RPMI7951 (cell line): ENCODE measurements around the gene EPYC. TPM values are rescaled to one million over a fixed set of nuclear protein-coding genes. Genes with fewer than 3 reads are reported as not detected.

Experiments used
- DNase-seq: peaks from one replicate; pipeline ENCODE4 v3.0.0-alpha.2; 2012; ENCODE audit warnings: low read depth
- total RNA-seq: library from RNA; depleted of rRNA; stranded (reverse); fragments of >200 nt; shearing (Covaris generic); gene quantifications from 2 replicates; pipeline ENCODE4 v1.2.3, GENCODE V29; 2014

Gene EPYC
- total RNA-seq, 1 experiment from 2014 or later, result not detected

DNA sequence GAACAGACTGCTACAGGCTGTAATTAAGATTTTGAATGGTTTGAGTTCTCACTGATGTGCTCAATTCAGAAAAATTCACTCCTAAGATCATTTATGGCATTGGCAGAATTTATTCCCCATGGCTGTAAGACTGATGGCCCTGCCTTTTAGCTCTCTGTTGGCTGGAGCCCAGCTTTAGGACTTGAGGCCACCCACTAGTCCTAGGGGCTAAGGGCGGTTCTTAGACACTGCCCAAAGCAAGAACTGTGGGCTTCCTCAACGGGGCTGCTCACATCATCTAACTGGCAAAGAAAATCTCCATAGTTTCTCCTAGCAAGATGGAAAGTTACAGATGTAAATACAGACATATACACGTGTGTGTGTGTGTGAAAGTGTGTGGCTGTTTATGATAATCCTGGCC lies 46.4 kb downstream of the EPYC start:
- DNase-seq, result no peak

DNA sequence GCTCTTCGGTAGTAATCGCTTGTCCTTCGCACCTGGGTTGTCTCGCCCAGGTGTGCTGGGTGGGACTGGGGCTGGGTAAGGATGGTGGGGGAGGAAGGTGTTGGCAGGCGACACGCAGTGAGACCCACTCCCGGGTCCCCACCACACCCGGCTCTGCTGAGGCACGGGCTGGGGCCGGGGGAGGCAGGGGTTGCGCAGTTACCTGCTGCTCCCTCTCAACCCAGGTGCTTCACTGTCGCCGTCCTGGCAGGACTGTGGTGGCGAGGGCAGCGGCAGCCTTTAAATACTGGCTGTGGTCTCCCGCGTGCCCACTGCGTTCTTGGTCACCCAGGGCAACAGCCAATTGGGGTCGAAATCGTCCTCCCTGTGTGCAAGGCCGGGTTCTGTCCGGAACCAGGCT lies 49.9 kb downstream of the EPYC start, which contains the start of gene CCER1:
Gene CCER1 (minus strand): TSS at position 256 of the 400 bp plus-strand sequence. CDS start 434 bp downstream, outside the sequence.
- DNase-seq, result no peak

DNA sequence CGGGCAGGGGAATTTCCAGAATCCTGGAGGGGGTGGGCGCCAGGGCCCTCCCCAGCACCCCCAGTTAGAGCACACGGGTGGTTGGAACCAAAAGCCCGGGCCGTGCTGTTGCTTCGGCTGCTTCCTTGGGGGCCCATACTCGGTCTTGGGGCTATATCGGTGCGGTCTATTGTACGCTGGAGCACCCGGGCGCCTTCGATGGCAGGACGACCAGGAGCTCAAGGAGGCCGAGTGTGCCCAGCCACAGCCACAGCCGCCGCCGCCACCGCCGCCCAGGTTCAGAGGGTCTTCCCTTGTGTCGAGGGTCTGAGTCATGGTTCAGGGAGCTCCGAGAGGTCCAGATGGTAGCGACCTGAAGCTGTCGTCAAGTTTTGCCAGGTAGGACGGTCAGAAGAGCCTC lies 50.3 kb downstream of the EPYC start:
- no peak for DNase-seq

DNA sequence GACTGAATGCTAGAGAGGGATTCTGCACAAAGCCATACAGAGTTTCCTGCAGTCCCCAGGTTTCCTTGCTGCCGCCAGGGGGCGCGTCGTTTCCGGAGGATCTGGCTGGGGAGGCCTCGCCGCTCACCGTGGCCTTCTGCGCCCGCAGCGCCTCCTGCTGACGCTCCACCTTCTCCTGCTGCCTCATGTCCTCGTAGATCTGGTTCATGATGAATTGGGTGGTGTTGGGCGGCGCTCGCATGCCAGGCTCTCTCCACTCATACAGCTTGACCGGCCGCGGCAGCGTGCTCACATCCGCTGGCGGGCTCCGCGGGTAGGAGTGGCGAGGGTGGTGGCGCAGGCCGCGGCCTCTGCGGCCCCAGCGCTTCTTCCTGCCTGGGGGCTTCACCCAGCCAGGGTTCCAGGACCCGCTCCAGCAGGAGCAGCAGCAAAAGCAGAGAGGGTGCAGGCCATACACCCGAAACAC lies 50.8 kb downstream of the EPYC start:
- DNase-seq, result no peak

DNA sequence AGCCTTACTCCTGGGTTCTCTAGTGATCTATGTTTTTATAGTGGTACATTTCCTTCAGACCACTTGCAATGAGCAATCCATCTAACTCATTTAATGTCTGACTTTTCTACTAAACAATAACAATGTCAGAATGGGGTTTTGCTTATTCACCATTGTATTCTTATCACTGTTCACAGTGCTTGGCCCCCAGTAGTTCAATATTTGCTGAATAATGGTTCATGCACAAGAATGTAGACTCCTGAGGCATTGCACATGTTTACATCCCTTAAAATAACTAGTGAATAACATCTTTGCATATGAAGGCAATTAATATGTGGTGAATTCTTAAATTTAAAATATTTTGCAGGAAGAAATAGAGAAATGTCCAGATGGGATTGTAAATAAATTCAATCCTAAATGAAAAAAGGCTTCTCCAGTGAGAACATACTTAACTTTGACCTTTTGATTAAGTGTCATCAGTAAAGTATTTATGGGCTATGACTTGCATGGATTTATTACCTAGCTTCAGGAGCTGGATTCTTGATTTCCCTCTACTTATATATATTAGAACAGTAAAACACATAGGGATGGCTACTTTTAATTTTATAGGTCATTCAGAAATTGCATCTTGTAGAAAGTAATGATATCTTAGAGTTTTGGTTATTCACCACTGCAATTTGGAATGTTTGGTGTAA lies 53.2 kb downstream of the EPYC start:
- no peak for DNase-seq

DNA sequence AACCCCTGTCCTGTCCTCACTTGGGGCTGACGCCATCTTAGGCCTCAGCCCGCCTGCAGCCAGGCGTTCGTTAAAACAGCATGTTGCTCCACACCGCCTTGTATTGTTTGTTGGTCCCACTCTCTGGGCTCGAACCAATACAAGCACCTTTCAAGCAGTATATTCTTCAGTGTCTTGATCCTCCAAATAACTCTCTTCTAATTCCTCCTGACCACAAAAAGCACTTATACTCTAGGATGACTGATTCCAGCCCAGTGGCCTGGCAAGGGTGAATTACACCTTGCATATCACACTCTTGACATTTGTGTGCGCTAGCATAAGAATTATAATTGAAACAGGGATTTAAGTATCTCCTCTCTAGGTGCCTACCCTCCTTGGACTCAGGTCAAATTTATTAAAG lies 56.9 kb downstream of the EPYC start:
- no peak for DNase-seq

DNA sequence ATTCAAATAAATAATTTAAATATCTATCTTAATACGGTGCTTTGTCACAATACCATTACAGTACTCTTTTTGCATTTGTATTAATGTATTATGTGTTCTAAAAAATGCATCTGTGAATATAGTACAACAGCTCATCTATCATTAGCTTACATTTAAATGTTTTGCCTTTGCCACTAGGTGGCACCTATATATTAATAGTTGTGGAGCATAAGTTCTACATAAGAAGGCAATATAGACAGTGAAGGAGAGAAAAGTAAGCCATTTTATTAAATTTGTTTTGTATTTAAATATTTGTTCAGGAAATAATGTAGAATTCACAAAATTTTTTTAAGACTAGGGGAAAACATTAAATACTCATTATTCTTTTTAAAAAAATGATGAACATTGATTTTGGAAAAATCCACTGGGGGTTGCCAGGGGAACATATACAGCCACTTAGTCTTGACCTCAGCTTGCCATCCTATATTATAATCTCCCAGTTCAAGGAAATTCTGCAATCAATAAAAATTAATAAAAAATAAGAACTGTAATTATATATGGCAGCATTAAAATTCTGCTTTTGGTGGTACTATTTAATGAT lies 59.6 kb downstream of the EPYC start:
- peak; percentile 32 for DNase-seq

DNA sequence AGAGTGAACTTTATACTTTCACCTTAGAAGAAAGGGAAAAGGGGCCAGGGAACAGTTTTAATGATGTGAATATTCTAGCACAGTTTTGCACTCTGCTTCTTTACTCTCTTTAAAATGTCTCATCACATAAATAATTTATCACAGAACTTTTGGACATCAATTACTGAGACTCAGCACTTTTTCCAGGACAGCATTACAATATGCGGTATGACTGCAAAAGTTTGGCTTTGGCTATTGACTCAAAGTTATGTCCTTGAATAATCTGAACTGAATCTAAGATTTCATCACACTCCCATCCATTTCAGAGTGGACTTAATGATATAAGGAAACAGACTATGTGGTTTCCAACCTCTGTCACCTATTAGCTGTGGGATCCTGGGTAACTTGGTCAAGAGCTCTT lies 61.5 kb downstream of the EPYC start:
- DNase-seq, result no peak

DNA sequence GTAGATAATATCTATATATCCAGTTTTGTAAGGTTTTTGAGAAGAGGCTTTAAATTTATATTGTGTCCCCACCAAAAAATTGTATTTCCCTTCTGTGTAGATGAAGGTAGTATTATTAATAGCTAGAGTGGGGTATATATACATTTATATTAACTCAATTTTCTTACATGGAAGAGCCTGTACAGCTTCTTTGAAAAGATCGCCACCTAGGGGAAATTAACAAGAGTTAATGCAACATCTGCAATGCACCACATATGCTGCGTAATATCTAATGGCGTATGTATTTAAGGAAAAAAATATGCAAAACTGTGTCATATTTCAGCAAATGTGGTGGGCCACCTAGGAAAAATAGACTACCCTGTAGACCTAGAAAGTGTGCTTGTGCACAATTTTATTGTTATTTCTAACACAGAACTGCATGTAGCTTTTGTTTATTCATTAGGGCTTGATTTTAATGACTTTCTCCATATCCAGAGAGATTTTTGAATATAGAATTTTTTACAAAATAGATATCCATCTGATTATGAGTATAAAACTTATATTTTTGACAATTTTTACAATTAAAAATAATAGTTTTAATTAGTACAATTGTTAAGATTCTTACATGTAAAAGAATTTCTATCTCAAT lies 63.8 kb downstream of the EPYC start:
- peak; percentile 51 for DNase-seq

DNA sequence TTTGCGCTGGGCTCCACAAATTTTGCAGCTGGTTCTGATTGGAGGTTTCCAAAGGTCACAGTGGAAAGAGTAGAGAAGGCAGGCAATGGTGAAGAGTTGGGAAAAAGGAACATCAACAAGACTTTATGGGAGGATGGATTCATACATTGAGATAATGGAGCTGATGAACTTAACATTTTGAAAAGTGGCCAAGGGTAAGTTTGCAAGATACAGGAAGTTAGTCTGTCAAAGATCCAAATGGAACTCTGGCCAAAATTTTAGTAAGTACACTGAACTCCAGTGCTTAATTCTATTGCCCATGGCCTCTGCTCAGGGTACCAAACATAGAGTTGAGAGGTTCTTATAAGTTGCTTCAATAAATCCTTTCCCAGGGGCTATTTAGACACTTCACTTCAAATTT lies 65.4 kb downstream of the EPYC start:
- DNase-seq, result peak; percentile 28

DNA sequence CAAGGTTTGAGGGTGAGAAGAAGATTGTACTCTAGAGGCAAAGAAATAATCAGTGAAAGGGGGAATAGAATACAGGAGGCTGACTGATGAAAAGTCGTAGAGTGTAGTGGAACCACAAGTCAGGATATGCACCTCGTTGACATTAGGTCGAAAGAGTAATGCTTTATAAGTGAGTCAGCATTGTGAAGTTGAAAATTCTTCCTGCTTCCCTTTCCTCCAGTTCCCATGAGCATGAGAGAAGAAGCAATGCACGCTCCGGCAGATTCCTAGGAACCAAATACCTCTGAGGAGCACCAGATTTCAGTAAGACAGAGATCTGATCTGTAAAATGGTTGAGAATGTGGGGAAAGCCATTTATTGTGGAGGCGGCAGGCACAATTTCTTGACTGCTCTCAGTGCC lies 66.3 kb downstream of the EPYC start:
- DNase-seq, result peak; percentile 67

DNA sequence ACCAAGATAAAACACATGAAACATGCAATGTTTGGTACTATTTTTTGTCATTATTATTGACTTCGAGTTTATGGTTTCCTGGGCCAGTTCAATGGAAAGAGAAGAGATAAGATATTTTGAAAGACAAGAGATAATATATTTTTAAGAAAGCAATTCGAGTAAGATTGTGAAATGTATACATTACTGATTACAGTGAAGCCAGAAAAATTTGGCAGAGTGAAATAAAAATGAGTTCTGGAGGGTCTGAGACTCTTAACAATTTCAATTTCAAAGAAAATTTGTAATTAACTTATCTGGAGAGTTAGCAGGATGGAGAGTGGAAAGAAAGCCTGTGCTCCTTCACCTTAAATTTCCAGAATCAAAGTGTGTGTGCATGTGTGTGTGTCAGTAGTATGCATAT lies 67.1 kb downstream of the EPYC start:
- DNase-seq, result no peak

DNA sequence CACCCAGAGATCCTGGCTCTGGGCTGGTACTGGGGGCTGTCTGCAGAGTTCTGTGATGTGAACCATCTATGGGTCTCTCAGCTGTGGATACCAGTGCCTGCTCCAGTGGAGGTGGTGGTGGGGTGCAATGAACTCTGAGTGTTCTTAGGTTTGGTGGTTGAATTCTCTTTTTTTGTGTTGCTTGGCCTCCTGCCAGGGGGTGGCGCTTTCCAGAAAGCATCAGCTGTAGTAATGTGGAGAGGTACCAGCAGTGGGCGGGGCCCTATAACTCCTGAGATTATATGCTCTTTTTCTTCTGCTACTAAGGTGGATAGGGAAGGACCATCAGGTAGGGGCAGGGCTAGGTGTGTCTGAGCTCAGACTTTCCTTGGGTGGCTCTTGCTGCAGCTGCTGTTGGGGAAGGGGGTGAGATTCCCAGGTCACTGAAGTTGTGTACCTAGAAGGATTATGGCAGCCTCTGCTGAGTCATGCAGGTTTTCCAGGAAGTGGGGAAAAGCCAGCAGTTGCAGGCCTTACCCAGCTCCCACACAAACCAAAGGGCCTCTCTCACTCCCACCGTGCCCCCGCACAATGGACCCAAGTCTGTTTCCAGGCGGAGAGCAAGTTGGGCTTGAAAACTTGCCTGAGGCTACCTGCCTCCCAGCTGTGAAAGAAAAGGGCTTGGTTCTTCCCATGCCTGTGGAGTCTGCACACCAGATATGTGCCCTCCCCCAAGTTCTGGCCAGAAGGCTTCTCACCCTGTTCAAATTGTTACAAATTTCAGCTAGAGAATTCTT lies 68.4 kb downstream of the EPYC start:
- DNase-seq, result no peak

DNA sequence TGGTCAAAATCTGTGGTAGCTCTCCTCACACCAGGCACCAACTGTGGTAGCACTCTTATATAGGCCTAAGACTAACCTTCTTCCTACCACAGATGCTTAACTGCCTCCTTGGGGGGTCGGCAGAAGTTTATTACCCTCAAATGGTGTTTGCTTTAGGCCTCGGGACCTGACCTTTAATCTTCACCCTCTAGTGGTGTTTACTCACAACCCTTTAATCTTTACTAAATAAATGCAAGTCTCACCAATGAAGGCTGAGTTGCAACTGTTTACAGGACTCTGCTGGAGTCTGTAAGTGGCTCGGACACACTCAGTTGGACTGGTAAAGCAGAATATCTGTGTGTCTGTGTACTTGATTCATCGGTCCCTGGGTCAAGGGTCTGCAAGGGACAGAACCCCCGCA lies 79.2 kb downstream of the EPYC start:
- no peak for DNase-seq

DNA sequence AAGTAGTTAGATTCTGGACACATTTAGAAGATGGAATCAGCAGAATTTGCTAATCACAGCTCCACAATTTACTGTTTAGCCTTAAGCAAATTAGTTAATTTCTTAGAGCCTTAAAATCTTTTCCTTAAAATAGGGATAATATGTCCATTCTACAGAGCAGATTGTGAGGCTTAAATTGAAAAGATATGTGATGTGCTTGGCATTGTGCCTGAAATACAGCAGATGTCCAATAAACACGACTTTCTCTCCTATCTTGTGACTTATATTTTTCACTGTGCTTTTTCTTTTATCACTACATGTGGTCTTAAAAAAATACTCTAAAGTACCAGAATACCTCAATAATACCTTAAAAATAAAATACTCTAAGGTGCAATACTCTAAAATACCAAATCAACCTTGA lies 80.4 kb downstream of the EPYC start:
- no peak for DNase-seq

DNA sequence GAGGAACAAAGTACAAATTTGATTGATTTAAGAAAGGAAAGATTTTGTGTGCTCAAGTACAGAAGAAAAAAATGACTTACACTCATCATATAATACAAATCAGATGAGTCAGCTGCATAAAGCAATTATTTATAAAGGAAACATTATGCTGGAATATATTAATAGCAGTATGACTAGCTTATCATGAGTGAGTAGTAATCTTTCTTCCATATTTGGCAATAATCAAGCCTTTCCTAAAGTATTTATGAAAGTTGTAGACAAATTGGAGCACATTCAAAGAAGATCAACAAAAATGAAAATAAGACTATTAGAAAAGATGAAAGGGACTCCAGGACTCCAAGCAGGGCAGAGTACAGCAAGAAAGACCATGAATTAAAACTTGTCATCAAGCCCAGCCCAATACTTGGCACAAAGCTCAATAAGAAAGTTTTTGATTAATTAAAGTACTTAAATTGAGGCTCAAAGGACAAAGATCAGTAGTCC lies 82.6 kb downstream of the EPYC start:
- DNase-seq, result no peak

DNA sequence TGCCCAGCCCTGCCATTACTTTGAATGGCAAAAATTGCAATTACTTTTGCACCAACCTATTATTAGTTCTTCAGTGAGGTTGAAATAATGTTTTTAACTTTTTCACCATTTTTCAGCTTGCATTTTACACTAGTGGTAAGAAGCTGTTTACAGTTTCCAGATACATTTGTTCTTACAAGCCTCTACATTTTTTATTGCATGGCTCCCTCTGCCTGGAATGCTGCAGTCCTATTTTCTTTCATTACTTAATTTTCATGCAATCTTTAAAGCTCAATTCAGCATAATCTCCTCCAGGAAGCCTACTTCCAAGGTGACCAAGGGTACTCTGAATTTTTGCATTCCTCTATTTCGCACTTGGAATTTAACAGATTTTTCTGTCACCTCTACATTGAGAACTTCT lies 83.2 kb downstream of the EPYC start:
- DNase-seq, result no peak

DNA sequence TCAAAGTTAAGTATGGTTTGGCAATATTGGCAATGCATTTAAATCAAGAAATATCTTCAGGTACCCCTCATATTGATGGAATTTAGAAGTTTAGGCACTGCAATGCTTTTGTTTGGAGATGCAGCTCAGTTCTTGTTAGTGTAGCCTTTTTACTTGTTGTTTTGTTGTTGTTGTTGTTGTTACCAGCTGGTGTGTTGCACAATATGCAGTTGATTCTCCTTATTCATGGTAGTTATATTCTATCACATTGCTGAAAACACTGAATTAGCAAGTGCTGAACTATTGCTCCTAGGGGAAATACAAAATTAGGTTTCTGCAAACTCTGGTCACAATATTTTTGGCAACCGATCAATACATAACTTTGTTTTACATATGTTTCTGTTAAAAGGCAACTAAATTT lies 84.5 kb downstream of the EPYC start:
- DNase-seq, result no peak

DNA sequence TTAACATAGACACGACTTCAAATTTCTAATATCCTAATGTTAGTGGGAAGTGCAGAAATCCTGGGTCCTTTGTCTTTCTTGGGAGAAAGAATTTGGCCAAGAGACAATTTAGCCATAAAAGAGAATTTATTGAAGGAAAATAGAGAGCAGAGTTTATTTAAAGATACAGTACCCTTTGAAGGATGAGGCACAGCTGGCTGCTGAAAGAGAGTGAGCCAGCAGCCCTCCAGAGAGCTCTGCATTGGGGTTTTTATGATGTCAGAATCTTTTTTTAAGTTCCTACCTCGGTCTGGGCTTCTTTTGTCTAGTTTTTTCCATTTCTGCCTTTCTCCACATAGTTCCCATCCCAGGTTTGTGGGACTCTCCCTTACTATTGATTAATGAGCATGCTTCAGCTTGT lies 87.3 kb downstream of the EPYC start:
- no peak for DNase-seq

DNA sequence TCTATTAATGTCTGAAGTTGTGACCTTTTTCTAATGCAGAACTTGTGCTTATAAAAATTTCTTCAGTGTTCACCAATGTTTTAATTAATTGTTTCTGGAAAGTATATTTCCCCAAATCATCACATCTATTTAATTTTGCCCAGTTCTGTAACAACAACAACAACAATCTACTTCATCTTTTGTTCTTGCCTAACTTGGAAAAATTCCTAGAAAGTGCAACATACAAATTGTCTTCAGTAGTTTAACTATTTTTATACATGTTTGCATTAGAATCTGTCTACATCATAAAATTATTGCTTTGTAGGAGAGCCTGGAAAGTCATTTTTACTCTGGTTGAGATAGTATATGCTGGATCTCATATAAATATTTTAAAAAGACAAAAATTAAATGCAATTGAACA lies 88.3 kb downstream of the EPYC start:
- no peak for DNase-seq

DNA sequence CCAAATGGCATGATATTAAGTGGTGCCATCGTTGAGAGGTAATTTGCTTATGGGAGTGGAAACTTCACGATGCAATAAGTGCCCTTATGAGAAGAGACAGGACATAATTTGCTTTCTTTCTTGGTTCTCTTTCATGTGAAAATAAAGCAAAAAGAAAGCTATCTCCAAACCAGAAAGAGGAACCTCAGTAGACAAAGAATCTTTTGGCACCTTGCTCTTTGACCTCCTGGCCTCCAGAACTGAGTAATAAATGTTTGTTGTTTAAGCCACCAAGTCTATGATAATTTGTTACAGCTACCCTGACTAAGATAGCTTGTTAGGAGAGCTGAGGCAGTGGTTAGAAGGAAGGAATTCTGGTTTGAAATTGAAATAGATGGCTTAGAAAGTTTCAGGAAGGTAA lies 89.4 kb downstream of the EPYC start:
- DNase-seq, result no peak
